Brain microvascular endothelial cell (primary cell): ENCODE data around the gene NLRP8.
"Not testable (repeated sequence)": the region's sequence is repeated elsewhere in the genome, so short reads cannot be mapped to it uniquely, and the experiment has no call there.

ENCODE experiments used
- DNase-seq: peaks from one replicate; pipeline ENCODE4 v3.0.0-alpha.2; 2020
- H3K27ac ChIP-seq: fragments of 250-450 bp; sonication (Bioruptor Pico); 2 replicates; pipeline ENCODE4 v1.5.1; 2020; ENCODE audit warnings: mild to moderate bottlenecking, moderate library complexity
- H3K27me3 ChIP-seq: fragments of 250-450 bp; sonication (Bioruptor Pico); replicated peaks from 2 replicates; pipeline ENCODE4 v1.5.1; 2020; ENCODE audit warnings: mild to moderate bottlenecking
- H3K36me3 ChIP-seq: fragments of 250-450 bp; sonication (Bioruptor Pico); replicated peaks from 2 replicates; pipeline ENCODE4 v1.5.1; 2020; ENCODE audit warnings: mild to moderate bottlenecking
- H3K4me3 ChIP-seq: 2 replicates; pipeline ENCODE4 v1.5.1; 2011; ENCODE audit warnings: low read depth, mild to moderate bottlenecking, control low read depth, low read length, moderate library complexity
- CTCF ChIP-seq: IDR thresholded peaks from 2 replicates; pipeline ENCODE4 v1.5.1; 2011; ENCODE audit warnings: low read depth, mild to moderate bottlenecking, moderate library complexity, low read length, control low read depth, inconsistent platforms; ENCODE audit errors: missing control alignments
- in situ Hi-C: cut with HindIII; loops from 2 replicates; pipeline ENCODE4 v1.10.0; 2017; ENCODE audit warnings: low sequenced_read_pairs, low pct_ligation_motif_present

Gene NLRP8

DNA sequence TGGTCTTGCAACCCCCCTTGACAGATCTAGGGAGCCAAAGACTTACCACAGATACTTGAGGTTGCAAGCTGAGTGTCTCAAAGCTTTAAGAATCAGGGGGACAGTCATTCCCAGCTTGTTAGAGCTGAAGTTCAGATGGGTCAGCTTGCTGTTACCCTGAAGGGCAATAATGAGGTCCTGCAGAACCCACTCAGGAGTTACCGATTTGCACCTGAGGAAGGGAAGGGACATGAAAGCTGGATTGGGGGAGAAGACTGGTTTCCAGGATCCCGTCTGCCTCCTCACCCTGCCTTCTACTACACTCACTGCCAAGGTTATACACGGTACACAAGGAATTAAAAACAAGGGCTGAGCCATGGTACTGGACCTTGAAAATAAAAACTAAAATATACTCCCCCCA is 39.9 kb upstream of the NLRP8 start:
- Histone ChIP-seq H3K27me3 (no peaks in the 10 kb centered on the region), H3K4me3 (no peak overlapping the region), H3K36me3 (no peaks in the 10 kb centered on the region), H3K27ac (no peak overlapping the region)
- no peak for TF ChIP-seq CTCF
- in situ Hi-C loops, result no loop called here
- no peak for DNase-seq

GRCh38 chr19:55909801-55910200 is 37.8 kb upstream of the NLRP8 start:
- Histone ChIP-seq H3K36me3 (no peaks in the 10 kb centered on the region), H3K27me3 (no peaks in the 10 kb centered on the region), H3K4me3 (no peak overlapping the region), H3K27ac (no peak overlapping the region)
- in situ Hi-C loops, result no loop called here
- DNase-seq, result no peak
- no peak for TF ChIP-seq CTCF

GRCh38 chr19:55912916-55913315 is 34.7 kb upstream of the NLRP8 start:
- no peak for DNase-seq
- in situ Hi-C loops, result no loop called here
- no peaks in the 10 kb centered on the region for H3K27me3 ChIP-seq
- no peak overlapping the region for H3K4me3 ChIP-seq
- no peaks in the 10 kb centered on the region for H3K36me3 ChIP-seq
- no peak overlapping the region for H3K27ac ChIP-seq
- TF ChIP-seq CTCF, result no peak

- in situ Hi-C loops, result no loop called here
- Histone ChIP-seq H3K27ac (no peak overlapping the region), H3K27me3 (no peaks in the 10 kb centered on the region), H3K4me3 (no peak overlapping the region), H3K36me3 (no peaks in the 10 kb centered on the region)
- TF ChIP-seq CTCF, result no peak
- no peak for DNase-seq
These were observed 33.9 kb upstream of the NLRP8 start for GRCh38 chr19:55913643-55914268.

- in situ Hi-C loops, result no loop called here
- no peak for TF ChIP-seq CTCF
These were observed 24.1 kb upstream of the NLRP8 start for GRCh38 chr19:55923556-55923955.

DNA sequence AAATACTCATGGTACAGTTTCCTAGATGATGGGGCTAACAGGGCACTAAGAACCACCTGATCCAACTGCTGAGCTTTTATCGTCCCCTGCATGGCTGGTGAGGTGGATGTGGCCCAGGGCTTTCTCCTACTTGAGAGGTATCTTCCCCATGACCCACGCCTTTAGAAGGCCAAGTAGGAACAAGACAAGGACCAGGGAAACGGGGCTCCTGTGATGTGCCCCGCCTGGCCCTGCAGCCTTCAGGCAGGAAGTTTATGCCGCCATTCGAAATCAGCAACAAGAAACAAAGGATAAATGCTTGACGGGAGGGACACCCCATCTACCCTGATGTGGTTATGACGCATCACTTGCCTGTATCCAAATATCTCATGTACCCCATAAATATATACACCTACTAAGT is 19.6 kb upstream of the NLRP8 start:
- no peak for TF ChIP-seq CTCF
- in situ Hi-C loops, result no loop called here

More at GRCh38 chr19:55923556-55923955, 24.1 kb upstream of the NLRP8 start:
- Histone ChIP-seq H3K4me3 (no peak overlapping the region), H3K27ac (no peak overlapping the region), H3K27me3 (no peaks in the 10 kb centered on the region), H3K36me3 (no peaks in the 10 kb centered on the region)
- DNase-seq, result no peak

GRCh38 chr19:55929258-55929657 is 18.4 kb upstream of the NLRP8 start:
- in situ Hi-C loops, H3K27ac ChIP-seq, H3K27me3 ChIP-seq, H3K36me3 ChIP-seq, DNase-seq, H3K4me3 ChIP-seq: not testable (repeated sequence)

More for the DNA sequence above, 19.6 kb upstream of the NLRP8 start:
- no peak overlapping the region for H3K4me3 ChIP-seq
- DNase-seq, result no peak
- no peaks in the 10 kb centered on the region for H3K36me3 ChIP-seq
- no peak overlapping the region for H3K27ac ChIP-seq
- H3K27me3 ChIP-seq, result no peaks in the 10 kb centered on the region
